A549 (cell line): ENCODE measurements around the gene PRKD1. TPM values are rescaled to one million over a fixed set of nuclear protein-coding genes. Genes with fewer than 3 reads are reported as not detected.

Experiments
- ATAC-seq, 2 experiments: fragments of 200-7000 bp in 1 of 2; fragments of >200 bp in 1 of 2; cut with Nextera tagmentation in 1 of 2; cut with Tn5 transposase in 1 of 2; 3 replicates each; pipeline versions ENCODE4 v1.8.0 to v1.9.1; 2018 to 2020; ENCODE audit warnings: mild to moderate bottlenecking in 1 of 2, moderate library complexity in 1 of 2
- CTCF ChIA-PET: fragments of 300-600 bp; sonication (Branson Sonifier 250); formaldehyde crosslinking; extraction: SDS; loops from one replicate; lab custom pipeline; 2021; ENCODE audit warnings: antibody characterized with exemption, inconsistent platforms; lab: Yijun Ruan, JAX
- POLR2A ChIA-PET: fragments of 350-600 bp; formaldehyde crosslinking; extraction: SDS; loops from one replicate; lab custom pipeline; 2021; ENCODE audit warnings: antibody characterized with exemption, inconsistent platforms; lab: Yijun Ruan, JAX
- DNase-seq, 2 experiments: peaks; one replicate each; pipeline versions ENCODE4 v3.0.0 to v3.0.0-alpha.2; 2011 to 2016; ENCODE audit warnings: low read depth in 1 of 2, low spot score in 1 of 2
- FAIRE-seq: peaks from 2 replicates; lab custom pipeline; 2011; peaks lifted over from hg19 to GRCh38; lab: Jason Lieb, UNC
- H3K27ac ChIP-seq, 2 experiments: fragments of >200 bp; sonication (Bioruptor Twin); formaldehyde crosslinking; 3 replicates each; pipeline ENCODE4 v1.5.1; 2016 to 2017
- H3K4me1 ChIP-seq: fragments of >200 bp; sonication (Bioruptor Twin); formaldehyde crosslinking; 3 replicates; pipeline ENCODE4 v1.6.1; 2016
- H3K4me2 ChIP-seq: fragments of >200 bp; sonication (Bioruptor Twin); formaldehyde crosslinking; 3 replicates; pipeline ENCODE4 v1.6.1; 2016
- H3K4me3 ChIP-seq: fragments of >200 bp; sonication (Bioruptor Twin); formaldehyde crosslinking; 3 replicates; pipeline ENCODE4 v1.5.1; 2016
- H3K9me3 ChIP-seq: fragments of >200 bp; sonication (Bioruptor Twin); formaldehyde crosslinking; 3 replicates; pipeline ENCODE4 v1.6.1; 2016
- CBX8 ChIP-seq: fragments of 200-600 bp; sonication (generic); IDR thresholded peaks from 2 replicates; pipeline ENCODE4 v1.6.1; 2016
- CEBPB ChIP-seq, 2 experiments: fragments of >200 bp in 1 of 2; sonication (Bioruptor Twin) in 1 of 2; formaldehyde crosslinking in 1 of 2; IDR thresholded peaks; 2 replicates each; pipeline ENCODE4 v1.6.1; 2012 to 2016
- CTCF ChIP-seq: fragments of >200 bp; sonication (Bioruptor Twin); formaldehyde crosslinking; IDR thresholded peaks from 3 replicates; pipeline ENCODE4 v1.5.1; 2016
- EHF ChIP-seq: fragments of 250-450 bp; sonication (Bioruptor Pico); IDR thresholded peaks from 2 replicates; pipeline ENCODE4 v1.5.0; 2020; ENCODE audit warnings: mild to moderate bottlenecking
- EHMT2 ChIP-seq: fragments of 200-600 bp; sonication (generic); IDR thresholded peaks from 2 replicates; pipeline ENCODE4 v1.6.1; 2016; ENCODE audit warnings: antibody characterized with exemption, low read depth, mild to moderate bottlenecking, moderate library complexity
- EP300 ChIP-seq, 2 experiments: fragments of >200 bp; sonication (Bioruptor Twin); formaldehyde crosslinking; IDR thresholded peaks; 2 replicates in 1 of 2; 3 replicates in 1 of 2; pipeline ENCODE4 v1.6.1; 2016 to 2017
- FOXS1 ChIP-seq: fragments of 250-450 bp; sonication (Bioruptor Pico); IDR thresholded peaks from 2 replicates; pipeline ENCODE4 v1.5.0; 2020; ENCODE audit warnings: mild to moderate bottlenecking, moderate library complexity
- GATA3 ChIP-seq: IDR thresholded peaks from 2 replicates; pipeline ENCODE4 v1.6.1; 2012; ENCODE audit warnings: borderline replicate concordance
- HDAC2 ChIP-seq: fragments of 200-600 bp; sonication (generic); IDR thresholded peaks from 2 replicates; pipeline ENCODE4 v1.6.1; 2016
- HES2 ChIP-seq: fragments of >200 bp; sonication (Bioruptor Twin); formaldehyde crosslinking; IDR thresholded peaks from 2 replicates; pipeline ENCODE4 v1.6.1; 2016
- HEYL ChIP-seq: fragments of 250-450 bp; sonication (Bioruptor Pico); IDR thresholded peaks from 2 replicates; pipeline ENCODE4 v1.8.0; 2021; ENCODE audit warnings: mild to moderate bottlenecking, moderate library complexity
- HOXB5 ChIP-seq: fragments of 250-450 bp; sonication (Bioruptor Pico); IDR thresholded peaks from 2 replicates; pipeline ENCODE4 v1.5.0; 2020; ENCODE audit warnings: mild to moderate bottlenecking, moderate library complexity
- JUNB ChIP-seq: fragments of >200 bp; sonication (Bioruptor Twin); formaldehyde crosslinking; IDR thresholded peaks from 2 replicates; pipeline ENCODE4 v1.6.1; 2016
- KDM5A ChIP-seq: fragments of 200-600 bp; sonication (generic); IDR thresholded peaks from 2 replicates; pipeline ENCODE4 v1.6.1; 2016; ENCODE audit warnings: antibody characterized with exemption, mild to moderate bottlenecking
- MAZ ChIP-seq: fragments of 150-350 bp; IDR thresholded peaks from 2 replicates; pipeline ENCODE4 v1.6.1; 2014; ENCODE audit warnings: antibody characterized with exemption, low read depth, low read length, borderline replicate concordance
- MYC ChIP-seq: IDR thresholded peaks from 2 replicates; pipeline ENCODE4 v1.6.1; 2012; ENCODE audit warnings: mild to moderate bottlenecking, inconsistent platforms, low read length, improper control_type of control experiment, borderline replicate concordance
- NFE2L2 ChIP-seq: fragments of 150-350 bp; conservative IDR thresholded peaks from 2 replicates; pipeline ENCODE4 v1.6.1; 2014; ENCODE audit warnings: low read length
- NPAS2 ChIP-seq: fragments of 250-450 bp; sonication (Bioruptor Pico); IDR thresholded peaks from 2 replicates; pipeline ENCODE4 v1.8.0; 2022; ENCODE audit warnings: mild to moderate bottlenecking, moderate library complexity, borderline replicate concordance
- PHF8 ChIP-seq: fragments of 200-600 bp; sonication (generic); IDR thresholded peaks from 2 replicates; pipeline ENCODE4 v1.6.1; 2016; ENCODE audit warnings: low read depth, mild to moderate bottlenecking, antibody characterized with exemption, moderate library complexity, borderline replicate concordance
- POLR2A ChIP-seq: IDR thresholded peaks from 2 replicates; pipeline ENCODE4 v1.6.1; 2012; ENCODE audit warnings: mild to moderate bottlenecking, low read length
- RAD21 ChIP-seq, 2 experiments: fragments of >200 bp in 1 of 2; sonication (Bioruptor Twin) in 1 of 2; formaldehyde crosslinking in 1 of 2; IDR thresholded peaks in 1 of 2; conservative IDR thresholded peaks in 1 of 2; 2 replicates in 1 of 2; 3 replicates in 1 of 2; pipeline ENCODE4 v1.6.1; 2012 to 2018; ENCODE audit warnings: inconsistent platforms in 1 of 2
- RCOR1 ChIP-seq: fragments of 150-350 bp; IDR thresholded peaks from 2 replicates; pipeline ENCODE4 v1.6.1; 2014; ENCODE audit warnings: antibody characterized with exemption, low read length, low read depth
- TFCP2L1 ChIP-seq: fragments of 250-450 bp; sonication (Bioruptor Pico); IDR thresholded peaks from 2 replicates; pipeline ENCODE4 v1.5.0; 2021; ENCODE audit warnings: mild to moderate bottlenecking
- ZC3H11A ChIP-seq: fragments of 450-650 bp; IDR thresholded peaks from 2 replicates; pipeline ENCODE4 v1.6.1; 2014; ENCODE audit warnings: antibody characterized with exemption, mild to moderate bottlenecking
- WGBS: methylation state at CpG from one replicate; pipeline ENCODE4 v1.1.6; 2017; ENCODE audit errors: missing lambda C conversion rate; 5-methylcytosine and 5-hydroxymethylcytosine counted together
- polyA plus RNA-seq, 4 experiments: library from polyadenylated mRNA; depleted of rRNA in 3 of 4; stranded (reverse); fragments of >200 nt; fragmentation: RNase III in 1 of 4; extraction: RNeasy Plus Mini Kit Qiagen cat#74134 plus additional on column Dnase treatment in 1 of 4; gene quantifications; 2 replicates in 3 of 4; 3 replicates in 1 of 4; pipeline ENCODE4 v1.2.3, GENCODE V29; 2011 to 2017
- TF ChIP-seq, protein P1 (sequence below): fragments of 250-450 bp; sonication (Bioruptor Pico); IDR thresholded peaks from 2 replicates; pipeline ENCODE4 v1.5.0; 2021; ENCODE audit warnings: mild to moderate bottlenecking, moderate library complexity, borderline replicate concordance
- TF ChIP-seq, protein P2 (sequence below): fragments of 450-650 bp; IDR thresholded peaks from 2 replicates; pipeline ENCODE4 v1.6.1; 2014; ENCODE audit warnings: antibody characterized with exemption
- TF ChIP-seq, protein P3 (sequence below): IDR thresholded peaks from 2 replicates; pipeline ENCODE4 v1.6.1; 2012
- TF ChIP-seq, protein P4 (sequence below): IDR thresholded peaks from 2 replicates; pipeline ENCODE4 v1.6.1; 2012
- TF ChIP-seq, protein P5 (sequence below): IDR thresholded peaks from 2 replicates; pipeline ENCODE4 v1.6.1; 2012; ENCODE audit warnings: low read depth, borderline replicate concordance

PRKD1 gene
- polyA plus RNA-seq, 2 of the 4 experiments (the other 2 are of a cell fraction): 3.0 to 7.8 TPM

- no peak for TF ChIP-seq NFE2L2
These were observed 41.7 kb downstream of the PRKD1 start (continued) for GRCh38 chr14:29885988-29886387.

GRCh38 chr14:29868000-29868399 lies 59.6 kb downstream of the PRKD1 start:
- Histone ChIP-seq H3K4me3 (no peak overlapping the region), H3K4me1 (no peaks in the 10 kb centered on the region), H3K4me2 (no peak overlapping the region), H3K27ac (no peak overlapping the region), H3K9me3 (no peaks in the 10 kb centered on the region)
- DNase-seq (no peak), FAIRE-seq (no peak), ATAC-seq (no peak)
- ChIA-PET POLR2A (no interaction called here), CTCF (no interaction called here)
- TF ChIP-seq RAD21 (conservative IDR thresholded peaks at IDR 0.05 in 1 of 2, IDR thresholded peaks at IDR 0.05 in 1 of 2): no peak
- no peak for TF ChIP-seq HDAC2
- no peak for TF ChIP-seq JUNB
- TF ChIP-seq EHMT2: no peak
- TF ChIP-seq CTCF: no peak
- no peak for TF ChIP-seq HES2
- TF ChIP-seq, protein P1, sequence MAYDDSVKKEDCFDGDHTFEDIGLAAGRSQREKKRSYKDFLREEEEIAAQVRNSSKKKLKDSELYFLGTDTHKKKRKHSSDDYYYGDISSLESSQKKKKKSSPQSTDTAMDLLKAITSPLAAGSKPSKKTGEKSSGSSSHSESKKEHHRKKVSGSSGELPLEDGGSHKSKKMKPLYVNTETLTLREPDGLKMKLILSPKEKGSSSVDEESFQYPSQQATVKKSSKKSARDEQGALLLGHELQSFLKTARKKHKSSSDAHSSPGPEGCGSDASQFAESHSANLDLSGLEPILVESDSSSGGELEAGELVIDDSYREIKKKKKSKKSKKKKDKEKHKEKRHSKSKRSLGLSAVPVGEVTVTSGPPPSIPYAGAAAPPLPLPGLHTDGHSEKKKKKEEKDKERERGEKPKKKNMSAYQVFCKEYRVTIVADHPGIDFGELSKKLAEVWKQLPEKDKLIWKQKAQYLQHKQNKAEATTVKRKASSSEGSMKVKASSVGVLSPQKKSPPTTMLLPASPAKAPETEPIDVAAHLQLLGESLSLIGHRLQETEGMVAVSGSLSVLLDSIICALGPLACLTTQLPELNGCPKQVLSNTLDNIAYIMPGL: no peak
- TF ChIP-seq HEYL (CRISPR knock-in tag): no peak
- TF ChIP-seq, protein P2, sequence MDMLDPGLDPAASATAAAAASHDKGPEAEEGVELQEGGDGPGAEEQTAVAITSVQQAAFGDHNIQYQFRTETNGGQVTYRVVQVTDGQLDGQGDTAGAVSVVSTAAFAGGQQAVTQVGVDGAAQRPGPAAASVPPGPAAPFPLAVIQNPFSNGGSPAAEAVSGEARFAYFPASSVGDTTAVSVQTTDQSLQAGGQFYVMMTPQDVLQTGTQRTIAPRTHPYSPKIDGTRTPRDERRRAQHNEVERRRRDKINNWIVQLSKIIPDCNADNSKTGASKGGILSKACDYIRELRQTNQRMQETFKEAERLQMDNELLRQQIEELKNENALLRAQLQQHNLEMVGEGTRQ: no peak
- no peak for TF ChIP-seq ZC3H11A
- no peak for TF ChIP-seq FOXS1 (CRISPR knock-in tag)
- TF ChIP-seq, protein P3, sequence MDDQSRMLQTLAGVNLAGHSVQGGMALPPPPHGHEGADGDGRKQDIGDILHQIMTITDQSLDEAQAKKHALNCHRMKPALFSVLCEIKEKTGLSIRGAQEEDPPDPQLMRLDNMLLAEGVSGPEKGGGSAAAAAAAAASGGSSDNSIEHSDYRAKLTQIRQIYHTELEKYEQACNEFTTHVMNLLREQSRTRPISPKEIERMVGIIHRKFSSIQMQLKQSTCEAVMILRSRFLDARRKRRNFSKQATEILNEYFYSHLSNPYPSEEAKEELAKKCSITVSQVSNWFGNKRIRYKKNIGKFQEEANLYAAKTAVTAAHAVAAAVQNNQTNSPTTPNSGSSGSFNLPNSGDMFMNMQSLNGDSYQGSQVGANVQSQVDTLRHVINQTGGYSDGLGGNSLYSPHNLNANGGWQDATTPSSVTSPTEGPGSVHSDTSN: no peak
- TF ChIP-seq GATA3: no peak
- TF ChIP-seq TFCP2L1 (CRISPR knock-in tag): no peak
- no peak for TF ChIP-seq MAZ
- TF ChIP-seq HOXB5: no peak
- TF ChIP-seq, protein P4, sequence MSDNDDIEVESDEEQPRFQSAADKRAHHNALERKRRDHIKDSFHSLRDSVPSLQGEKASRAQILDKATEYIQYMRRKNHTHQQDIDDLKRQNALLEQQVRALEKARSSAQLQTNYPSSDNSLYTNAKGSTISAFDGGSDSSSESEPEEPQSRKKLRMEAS: no peak
- TF ChIP-seq EHF (CRISPR knock-in tag): no peak
- 42% methylated on average over 3 of the region's 3 CpGs for WGBS

DNA sequence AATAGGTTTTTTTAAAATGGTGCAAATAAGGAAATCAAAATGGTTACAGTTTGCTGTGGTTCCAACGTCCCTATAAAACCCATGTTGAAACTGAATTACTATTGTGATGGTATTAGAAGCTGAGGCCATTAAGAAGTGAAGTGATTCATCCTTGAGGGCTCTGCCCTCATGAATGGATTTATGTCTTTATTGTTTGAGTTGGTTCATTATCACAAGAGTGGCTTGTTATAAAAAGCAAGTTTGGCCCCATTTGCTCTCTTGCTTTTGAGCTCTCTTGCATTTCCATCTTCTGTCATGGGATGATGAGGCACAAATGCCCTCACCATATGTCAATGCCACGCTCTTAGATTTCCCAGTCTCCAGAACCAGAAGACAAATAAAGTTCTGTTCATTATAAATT lies 62.3 kb downstream of the PRKD1 start:
- DNase-seq (no peak), ATAC-seq (no peak), FAIRE-seq (no peak)
- Histone ChIP-seq H3K4me1 (no peaks in the 10 kb centered on the region), H3K27ac (no peak overlapping the region), H3K9me3 (no peaks in the 10 kb centered on the region), H3K4me3 (no peak overlapping the region), H3K4me2 (no peak overlapping the region)
- ChIA-PET CTCF (no interaction called here), POLR2A (no interaction called here)
- WGBS: 42% methylated on average over 2 of the region's 2 CpGs
- TF ChIP-seq EP300 (IDR thresholded peaks at IDR 0.05): no peak
- TF ChIP-seq, protein P5, sequence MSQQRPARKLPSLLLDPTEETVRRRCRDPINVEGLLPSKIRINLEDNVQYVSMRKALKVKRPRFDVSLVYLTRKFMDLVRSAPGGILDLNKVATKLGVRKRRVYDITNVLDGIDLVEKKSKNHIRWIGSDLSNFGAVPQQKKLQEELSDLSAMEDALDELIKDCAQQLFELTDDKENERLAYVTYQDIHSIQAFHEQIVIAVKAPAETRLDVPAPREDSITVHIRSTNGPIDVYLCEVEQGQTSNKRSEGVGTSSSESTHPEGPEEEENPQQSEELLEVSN: no peak
- TF ChIP-seq RCOR1: no peak
- no peak for TF ChIP-seq MYC
- no peak for TF ChIP-seq POLR2A
- TF ChIP-seq, protein P2: no peak
- no peak for TF ChIP-seq PHF8
- no peak for TF ChIP-seq CEBPB (IDR thresholded peaks at IDR 0.05)
- TF ChIP-seq NPAS2 (CRISPR knock-in tag): no peak
- TF ChIP-seq RAD21 (conservative IDR thresholded peaks at IDR 0.05 in 1 of 2, IDR thresholded peaks at IDR 0.05 in 1 of 2): no peak
- no peak for TF ChIP-seq KDM5A
- TF ChIP-seq HEYL (CRISPR knock-in tag): no peak
- no peak for TF ChIP-seq CBX8
